ENCODE data around the gene SLCO1C1. TPM values are rescaled to one million over a fixed set of nuclear protein-coding genes. Genes with fewer than 3 reads are reported as not detected.

The SLCO1C1 gene
- total and polyA plus RNA-seq, 9 donors = 0.12 to 0.60 TPM; not detected in 7

- Histone ChIP-seq H3K36me3 (no peaks in the 10 kb centered on the region), H3K4me1 (ENCODE audit: insufficient read depth) (no peaks in the 10 kb centered on the region), H3K27ac (no peak overlapping the region), H3K27me3 (no peaks in the 10 kb centered on the region), H3K4me3 (no peak overlapping the region), H3K9me3 (no peaks in the 10 kb centered on the region)
- DNase-seq = no peak
- intact Hi-C loops (cut with DNase I) = no loop called here
- TF ChIP-seq POLR2A (IDR thresholded peaks at IDR 0.05) = no peak
- WGBS, 3 donors = 9 to 16% (median 14%) methylated on average over 1 of the region's 1 CpG
Measured at GRCh38 chr12:20798554-20798953, 103.4 kb downstream of the SLCO1C1 start.

- H3K9me3 ChIP-seq = no peaks in the 10 kb centered on the region
- H3K4me3 ChIP-seq = no peak overlapping the region
- intact Hi-C loops (cut with DNase I) = no loop called here
- TF ChIP-seq POLR2A (IDR thresholded peaks at IDR 0.05) = no peak
- no peak for TF ChIP-seq CTCF (IDR thresholded peaks at IDR 0.05)
- no peak for TF ChIP-seq EP300 (IDR thresholded peaks at IDR 0.05)
- no peaks in the 10 kb centered on the region for H3K4me1 ChIP-seq (ENCODE audit: insufficient read depth)
- no peaks in the 10 kb centered on the region for H3K36me3 ChIP-seq
- H3K27me3 ChIP-seq = no peaks in the 10 kb centered on the region
- no peak for DNase-seq
- 73 to 87% (median 87%) methylated on average over 1 of the region's 1 CpG for WGBS, 3 donors
- H3K27ac ChIP-seq = no peak overlapping the region
Measured at GRCh38 chr12:20800160-20800559, 105.0 kb downstream of the SLCO1C1 start.

GRCh38 chr12:20801035-20801434 lies 105.9 kb downstream of the SLCO1C1 start:
- intact Hi-C loops (cut with DNase I) = no loop called here
- no peaks in the 10 kb centered on the region for H3K4me1 ChIP-seq (ENCODE audit: insufficient read depth)
- DNase-seq = no peak
- H3K27me3 ChIP-seq = no peaks in the 10 kb centered on the region
- no peak for TF ChIP-seq POLR2A (IDR thresholded peaks at IDR 0.05)
- TF ChIP-seq CTCF (IDR thresholded peaks at IDR 0.05) = no peak
- no peaks in the 10 kb centered on the region for H3K36me3 ChIP-seq
- no peak overlapping the region for H3K27ac ChIP-seq
- H3K9me3 ChIP-seq = no peaks in the 10 kb centered on the region
- no peak overlapping the region for H3K4me3 ChIP-seq

Other genes starting within 250 kb of the SLCO1C1 start
- gene SLCO1B3, start 115.4 kb downstream of the SLCO1C1 start, total RNA-seq = under 1 TPM in 2 of 7 donors, not detected in 5; 0.10 TPM
- under 1 TPM in 1 of 2 donors, not detected in 1; 0.07 TPM for gene SLCO1B3, start 115.4 kb downstream of the SLCO1C1 start, polyA plus RNA-seq